NCI-H2107 (cell line): Measurements from ENCODE around the gene PCK2.
A peak's percentile ranks its signal among the peaks of the same experiment; 100 is the strongest.
"Not testable (repeated sequence)": the region's sequence is repeated elsewhere in the genome, so short reads cannot be mapped to it uniquely, and the experiment has no call there.

Experiments
- DNase-seq: peaks from one replicate; lab custom pipeline; 2025; lab: John Stamatoyannopoulos, UW

The PCK2 gene

GRCh38 chr14:24093901-24094840 is at the start of gene PCK2:
Gene PCK2, plus strand, starts transcription at chr14:24094311. Its CDS starts 95 bp downstream, at chr14:24094406.
- peak; percentile 95 for DNase-seq

GRCh38 chr14:24049002-24049401 is 45.1 kb upstream of the PCK2 start:
- not testable (repeated sequence) for DNase-seq

- not testable (repeated sequence) for DNase-seq
Observed at GRCh38 chr14:24050753-24051152, 43.4 kb upstream of the PCK2 start.

GRCh38 chr14:24051176-24051788 is 42.8 kb upstream of the PCK2 start:
- DNase-seq = no peak

- DNase-seq = peak; percentile 47
Observed at GRCh38 chr14:24051789-24052655, 42.1 kb upstream of the PCK2 start, which contains the start of gene CARMIL3. Gene CARMIL3, plus strand, starts transcription at chr14:24052009. Its CDS starts 145 bp downstream, at chr14:24052154.

- no peak for DNase-seq
Observed at GRCh38 chr14:24052656-24053547, 41.2 kb upstream of the PCK2 start.

- DNase-seq = no peak
Observed at GRCh38 chr14:24053548-24054323, 40.4 kb upstream of the PCK2 start.

- no peak for DNase-seq
Observed at GRCh38 chr14:24054324-24054641, 39.8 kb upstream of the PCK2 start.

GRCh38 chr14:24054646-24055045 is 39.5 kb upstream of the PCK2 start:
- no peak for DNase-seq

- DNase-seq = no peak
Observed at GRCh38 chr14:24055971-24056799, 37.9 kb upstream of the PCK2 start.

- DNase-seq = no peak
Observed at GRCh38 chr14:24056800-24057184, 37.3 kb upstream of the PCK2 start.

- DNase-seq = no peak
Observed at GRCh38 chr14:24057271-24057670, 36.8 kb upstream of the PCK2 start.

- DNase-seq = no peak
Observed at GRCh38 chr14:24057867-24058259, 36.2 kb upstream of the PCK2 start.

- peak; percentile 73 for DNase-seq
Observed at GRCh38 chr14:24058260-24058950, 35.7 kb upstream of the PCK2 start.

- DNase-seq = no peak
Observed at GRCh38 chr14:24058951-24059475, 35.1 kb upstream of the PCK2 start.

GRCh38 chr14:24059841-24060388 is 34.2 kb upstream of the PCK2 start:
- no peak for DNase-seq

- DNase-seq = no peak
Observed at GRCh38 chr14:24060443-24060842, 33.7 kb upstream of the PCK2 start.
